GM19240 (cell line): Measurements from ENCODE around the gene XPO1.
A peak's percentile ranks its signal among the peaks of the same experiment; 100 is the strongest.
"Not testable (repeated sequence)": the region's sequence is repeated elsewhere in the genome, so short reads cannot be mapped to it uniquely, and the experiment has no call there.

Experiments
- DNase-seq: peaks from one replicate; pipeline ENCODE4 v3.0.0; 2011; ENCODE audit warnings: low spot score; ENCODE audit not compliant: insufficient read length

The XPO1 gene, protein sequence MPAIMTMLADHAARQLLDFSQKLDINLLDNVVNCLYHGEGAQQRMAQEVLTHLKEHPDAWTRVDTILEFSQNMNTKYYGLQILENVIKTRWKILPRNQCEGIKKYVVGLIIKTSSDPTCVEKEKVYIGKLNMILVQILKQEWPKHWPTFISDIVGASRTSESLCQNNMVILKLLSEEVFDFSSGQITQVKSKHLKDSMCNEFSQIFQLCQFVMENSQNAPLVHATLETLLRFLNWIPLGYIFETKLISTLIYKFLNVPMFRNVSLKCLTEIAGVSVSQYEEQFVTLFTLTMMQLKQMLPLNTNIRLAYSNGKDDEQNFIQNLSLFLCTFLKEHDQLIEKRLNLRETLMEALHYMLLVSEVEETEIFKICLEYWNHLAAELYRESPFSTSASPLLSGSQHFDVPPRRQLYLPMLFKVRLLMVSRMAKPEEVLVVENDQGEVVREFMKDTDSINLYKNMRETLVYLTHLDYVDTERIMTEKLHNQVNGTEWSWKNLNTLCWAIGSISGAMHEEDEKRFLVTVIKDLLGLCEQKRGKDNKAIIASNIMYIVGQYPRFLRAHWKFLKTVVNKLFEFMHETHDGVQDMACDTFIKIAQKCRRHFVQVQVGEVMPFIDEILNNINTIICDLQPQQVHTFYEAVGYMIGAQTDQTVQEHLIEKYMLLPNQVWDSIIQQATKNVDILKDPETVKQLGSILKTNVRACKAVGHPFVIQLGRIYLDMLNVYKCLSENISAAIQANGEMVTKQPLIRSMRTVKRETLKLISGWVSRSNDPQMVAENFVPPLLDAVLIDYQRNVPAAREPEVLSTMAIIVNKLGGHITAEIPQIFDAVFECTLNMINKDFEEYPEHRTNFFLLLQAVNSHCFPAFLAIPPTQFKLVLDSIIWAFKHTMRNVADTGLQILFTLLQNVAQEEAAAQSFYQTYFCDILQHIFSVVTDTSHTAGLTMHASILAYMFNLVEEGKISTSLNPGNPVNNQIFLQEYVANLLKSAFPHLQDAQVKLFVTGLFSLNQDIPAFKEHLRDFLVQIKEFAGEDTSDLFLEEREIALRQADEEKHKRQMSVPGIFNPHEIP (N-terminal part only)

DNA sequence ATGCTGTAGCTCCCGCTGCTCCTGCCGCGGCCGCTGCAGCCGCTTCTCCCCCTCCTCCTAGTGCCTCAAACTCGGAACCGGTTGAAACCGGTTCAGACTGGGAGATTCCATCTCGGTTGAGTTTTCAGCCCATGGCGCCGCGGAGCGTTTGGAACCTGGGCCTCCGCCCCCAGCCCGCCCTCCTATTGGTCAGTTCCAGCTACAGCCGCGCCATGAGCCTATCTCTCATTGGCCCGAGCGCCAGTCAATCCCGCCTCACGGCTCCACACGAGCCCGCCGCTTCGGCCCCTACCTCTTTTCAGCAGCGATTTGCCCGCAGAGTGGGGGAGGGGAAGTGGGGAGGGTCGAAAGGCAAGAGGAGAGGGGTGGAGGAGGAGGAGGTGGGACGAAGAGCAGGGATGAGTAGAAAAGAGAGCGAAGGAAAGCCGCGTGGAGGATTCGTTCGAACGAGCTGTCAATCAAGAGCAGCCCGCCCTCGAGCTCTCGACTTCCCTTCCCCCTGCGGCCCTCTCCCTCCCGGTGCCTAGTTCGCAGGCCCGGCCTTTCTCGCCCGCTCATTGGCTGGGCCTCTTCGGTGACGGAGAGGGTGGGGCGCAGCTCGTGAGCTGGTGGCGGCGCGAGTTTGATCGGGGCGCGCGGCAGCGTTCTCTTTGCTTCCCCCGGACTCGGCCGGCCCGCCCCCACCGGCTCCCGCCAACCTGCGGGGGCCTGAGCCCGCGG, at the start of gene XPO1:
TSS of gene XPO1 (minus strand) at position 157 of the 720 bp plus-strand sequence. CDS start 4,459 bp downstream, outside the sequence.
- DNase-seq, result peak; percentile 93

DNA sequence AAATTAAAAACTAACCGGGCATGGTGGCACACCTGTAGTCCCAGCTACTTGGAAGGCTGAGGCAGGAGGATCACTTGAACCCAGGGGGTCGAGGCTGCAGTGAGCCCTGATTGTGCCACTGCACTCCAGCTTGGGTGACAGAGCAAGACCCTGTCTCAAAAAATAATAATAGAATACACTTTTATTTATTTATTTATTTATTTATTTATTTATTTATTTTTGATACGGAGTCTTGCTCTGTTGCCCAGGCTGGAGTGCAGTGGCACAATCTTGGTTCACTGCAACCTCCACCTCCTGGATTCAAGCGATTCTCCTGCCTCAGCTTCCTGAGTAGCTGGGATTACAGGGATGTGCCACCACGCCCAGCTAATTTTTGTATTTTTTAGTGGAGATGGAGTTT, 48.8 kb upstream of the XPO1 start:
- not testable (repeated sequence) for DNase-seq

DNA sequence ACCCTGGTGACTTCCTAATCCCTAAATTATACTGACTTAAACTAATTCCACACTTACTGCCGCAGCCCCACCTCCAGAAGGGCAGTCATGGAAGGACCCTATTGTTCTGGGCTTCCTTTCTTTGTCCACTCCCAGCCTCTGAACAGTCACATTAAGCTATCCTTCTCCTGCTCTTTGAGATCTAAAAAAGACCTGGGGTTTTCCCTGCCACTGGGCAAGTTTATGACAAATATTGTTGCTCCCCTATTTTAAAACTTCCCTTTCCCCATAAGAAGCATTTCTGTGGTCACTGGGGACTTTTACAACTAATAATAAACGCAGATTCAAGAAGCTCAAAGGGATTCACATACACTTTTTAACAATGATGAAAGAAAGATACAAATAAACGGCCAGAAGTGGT, 47.2 kb upstream of the XPO1 start:
- no peak for DNase-seq

DNA sequence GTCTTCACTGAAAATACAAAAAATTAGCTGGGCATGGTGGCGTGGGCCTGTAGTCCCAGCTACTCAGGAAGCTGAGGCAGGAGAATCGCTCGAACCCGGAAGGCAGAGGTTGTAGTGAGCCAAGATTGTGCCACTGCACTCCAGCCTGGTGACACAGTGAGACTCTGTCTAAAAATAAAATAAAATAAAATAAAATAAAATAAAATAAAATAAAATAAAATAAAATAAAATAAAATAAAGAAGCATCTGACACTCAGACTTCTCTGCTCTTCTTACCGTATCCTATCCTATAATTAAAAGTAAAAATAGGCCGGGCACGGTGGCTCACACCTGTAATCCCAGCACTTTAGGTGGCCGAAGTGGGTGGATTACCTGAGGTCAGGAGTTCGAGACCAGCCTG, 46.2 kb upstream of the XPO1 start:
- DNase-seq, result not testable (repeated sequence)

DNA sequence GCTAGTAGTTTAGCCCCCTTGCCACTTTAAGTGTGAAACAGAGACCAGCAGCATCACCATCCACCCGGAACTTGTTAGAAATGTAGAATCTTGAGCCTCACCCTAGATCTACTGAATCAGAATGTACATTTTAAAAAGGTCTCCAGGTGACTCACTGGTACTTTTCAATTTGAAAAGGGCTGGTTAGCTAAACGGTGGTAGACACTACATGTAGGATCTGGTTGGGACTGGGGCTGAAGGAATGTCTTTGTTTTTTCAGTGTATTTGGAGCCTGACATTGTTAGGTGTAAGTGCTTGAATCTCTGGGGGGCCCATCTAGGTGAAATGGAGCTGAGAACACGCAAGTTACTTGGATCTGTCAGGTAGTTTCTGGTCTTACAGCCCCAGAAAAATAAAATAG, 44.0 kb upstream of the XPO1 start:
- DNase-seq, result no peak

DNA sequence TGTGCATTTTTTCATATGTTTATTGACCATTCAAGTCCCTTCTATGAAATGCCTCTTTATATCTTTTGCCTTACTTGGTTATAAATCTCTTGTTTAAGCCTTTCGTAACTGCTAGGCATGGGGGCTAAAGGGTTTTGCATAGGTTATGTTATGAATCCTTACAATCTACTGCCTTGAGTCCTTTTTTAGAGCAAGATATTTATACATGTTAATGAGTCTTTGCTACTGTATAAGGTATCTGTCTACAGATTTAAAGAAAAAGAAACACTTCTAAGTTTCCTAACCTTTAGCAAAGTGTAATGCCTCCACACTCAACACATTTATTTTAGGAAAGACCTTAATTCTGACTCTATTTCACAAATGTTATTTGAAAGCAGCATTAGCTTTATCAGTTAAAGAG, 43.6 kb upstream of the XPO1 start:
- no peak for DNase-seq

DNA sequence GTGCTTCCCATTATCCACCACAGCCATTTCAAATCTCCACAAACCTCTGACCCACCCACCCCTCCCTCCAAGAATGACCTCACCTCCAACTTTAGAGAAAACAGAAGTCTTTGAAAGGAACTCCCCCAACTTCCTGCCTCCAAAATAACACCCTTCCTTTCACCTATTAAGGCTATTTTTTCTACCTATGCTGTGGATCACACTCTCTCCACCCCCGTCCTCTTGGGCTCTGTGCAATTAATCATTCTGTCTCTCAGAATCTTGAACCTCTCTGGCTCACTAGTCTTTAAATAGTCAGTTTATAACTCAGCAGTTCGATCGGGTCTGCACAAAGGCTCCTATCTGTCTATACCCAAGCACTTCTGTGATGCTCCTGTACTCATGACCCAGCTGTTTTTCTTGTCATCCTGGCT, 37.3 kb upstream of the XPO1 start:
- DNase-seq, result no peak

DNA sequence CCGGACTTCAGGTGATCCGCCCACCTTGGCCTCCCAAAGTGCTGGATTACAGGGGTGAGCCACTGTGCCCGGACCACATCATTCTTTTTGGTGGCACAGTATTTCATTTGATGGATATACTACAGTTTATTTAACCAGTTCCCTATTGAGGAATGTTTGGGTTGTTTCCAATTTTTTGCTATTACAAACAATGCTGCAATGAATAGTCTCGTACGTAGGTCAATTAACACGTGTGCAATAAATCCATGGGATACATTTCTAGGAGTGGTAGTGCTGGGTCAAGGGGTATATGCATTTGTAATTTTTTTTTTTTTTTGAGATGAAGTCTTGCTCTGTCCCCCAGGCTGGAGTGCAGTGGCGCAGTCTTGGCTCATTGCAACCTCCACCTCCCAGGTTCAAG, 28.4 kb upstream of the XPO1 start:
- no peak for DNase-seq

DNA sequence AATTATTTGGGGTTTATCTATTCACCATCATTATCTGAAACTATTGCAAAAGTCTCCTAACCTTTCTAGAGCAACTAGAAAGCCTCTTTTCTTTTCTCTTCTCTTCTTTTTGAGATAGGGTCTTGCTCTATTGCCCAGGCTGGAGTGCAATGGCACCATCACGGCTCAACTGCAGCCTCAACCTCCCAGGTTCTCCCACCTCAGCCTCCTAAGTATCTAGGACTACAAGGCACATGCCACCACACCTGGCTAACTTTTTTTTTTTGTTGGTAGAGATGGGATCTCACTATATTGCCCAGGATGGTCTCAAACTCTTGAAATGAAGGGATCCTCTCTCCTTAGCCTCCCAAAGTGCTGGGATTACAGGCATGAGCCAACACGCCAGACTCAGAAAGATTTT, 24.5 kb upstream of the XPO1 start:
- DNase-seq, result no peak

DNA sequence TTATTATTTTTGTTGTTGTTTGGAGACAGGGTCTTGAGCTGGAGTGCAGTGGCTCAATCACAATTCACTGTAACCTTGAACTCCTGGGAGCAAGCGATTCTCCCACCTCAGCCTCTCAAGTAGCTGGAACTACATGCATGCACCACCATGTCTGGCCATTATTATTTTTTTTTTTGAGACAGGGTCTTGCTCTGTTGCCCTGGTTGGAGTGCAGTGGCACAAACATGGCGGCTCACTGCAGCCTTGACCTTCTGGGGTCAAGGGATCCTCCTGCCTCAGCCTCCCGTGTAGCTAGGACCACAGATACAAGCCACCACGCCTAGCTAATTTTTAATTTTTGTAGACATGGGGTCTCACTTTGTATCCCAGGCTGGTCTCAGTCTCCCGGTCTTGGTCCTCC, 20.0 kb upstream of the XPO1 start:
- no peak for DNase-seq

DNA sequence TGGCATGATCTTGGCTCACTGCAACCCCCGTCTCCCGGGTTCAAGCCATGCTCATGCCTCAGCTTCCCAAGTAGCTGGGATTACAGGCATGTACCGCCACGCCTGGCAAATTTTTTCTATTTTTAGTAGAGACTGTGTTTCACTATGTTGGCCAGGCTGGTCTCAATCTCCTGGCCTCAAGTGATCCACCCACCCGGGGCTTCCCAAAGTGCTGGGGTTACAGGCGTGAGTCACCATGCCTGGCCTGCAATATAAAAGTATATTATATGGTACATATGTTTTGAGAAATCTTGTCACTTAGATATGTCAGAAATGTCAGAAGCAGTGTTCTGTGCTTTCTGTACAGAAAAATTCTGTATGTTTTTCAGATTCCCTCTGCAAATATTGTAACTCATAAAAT, 19.2 kb upstream of the XPO1 start:
- no peak for DNase-seq

DNA sequence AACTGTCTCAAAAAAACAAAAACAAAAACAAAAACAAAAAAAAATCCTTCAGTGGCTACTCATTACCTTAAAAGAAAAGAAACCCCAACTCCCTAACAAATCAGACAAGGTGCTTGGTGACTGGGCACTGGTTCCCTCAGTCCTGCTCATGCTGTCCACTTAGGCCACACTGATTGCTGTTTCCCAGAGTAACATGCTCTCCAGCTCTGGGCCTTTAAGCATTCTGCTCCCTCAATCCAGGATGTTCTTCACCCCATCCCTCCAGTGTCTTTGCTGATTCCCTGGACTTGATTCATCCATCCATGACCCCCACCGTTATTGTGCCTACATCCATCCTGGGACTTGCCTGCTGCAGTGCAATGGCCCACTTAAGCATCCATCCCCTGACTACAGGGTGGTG, 16.4 kb upstream of the XPO1 start:
- DNase-seq, result no peak

DNA sequence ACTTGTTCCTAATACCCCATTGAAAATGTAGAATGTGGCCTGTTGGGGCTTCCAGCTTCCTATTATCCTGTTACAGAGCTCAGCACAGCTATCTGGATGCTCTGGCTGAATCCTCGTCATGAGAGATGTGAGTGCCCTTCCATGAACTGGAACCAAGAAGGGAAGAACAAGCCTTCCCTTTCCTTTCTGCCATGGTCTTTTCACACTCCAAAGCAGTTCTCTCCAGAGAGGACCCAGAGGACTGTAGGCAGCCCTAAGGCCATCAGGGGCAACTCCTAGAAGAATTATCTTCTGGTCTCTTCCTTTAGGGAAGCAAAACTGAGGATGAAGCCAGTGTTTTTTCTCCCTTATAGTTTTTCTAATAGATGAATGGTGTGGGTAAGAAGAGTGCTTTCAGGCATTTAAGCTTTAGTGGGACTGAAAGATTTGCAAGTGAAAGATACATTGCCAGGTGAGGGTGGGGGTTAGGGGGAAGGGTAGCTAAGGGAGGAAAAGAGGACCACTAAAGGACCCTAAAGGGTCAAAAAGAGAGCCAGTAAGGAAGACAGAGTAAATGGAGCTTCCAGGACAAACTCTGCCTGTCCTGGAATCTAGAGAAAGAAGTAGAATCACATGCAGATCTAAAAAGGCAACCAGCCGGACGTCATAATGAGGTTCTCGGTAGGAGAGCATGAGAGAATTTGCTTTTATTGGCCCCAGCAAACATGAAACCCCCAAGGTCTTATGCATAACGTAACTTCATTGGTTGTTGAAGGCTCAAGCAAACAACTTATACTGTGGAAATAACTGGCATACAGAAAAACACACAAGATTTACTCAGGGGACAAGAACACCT, 12.4 kb upstream of the XPO1 start:
- no peak for DNase-seq

DNA sequence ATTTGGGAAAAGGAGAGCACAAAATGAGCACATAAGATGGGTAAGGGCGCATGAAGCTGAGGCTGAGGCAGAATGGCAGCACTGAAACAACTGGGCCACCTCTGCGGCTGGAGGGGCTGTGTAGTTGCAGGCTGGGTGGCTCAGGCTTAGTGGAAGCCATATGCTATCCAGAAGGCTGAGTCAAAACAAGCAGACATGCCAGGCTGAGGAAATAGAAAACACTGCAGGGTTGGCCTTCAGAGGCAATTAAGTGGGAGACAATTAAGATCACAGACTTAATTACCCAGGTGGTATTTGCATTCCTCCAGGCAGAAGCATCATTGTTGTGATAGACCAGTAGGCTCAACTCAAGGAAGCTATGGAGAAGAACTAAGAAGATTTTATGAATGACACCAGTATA, 11.4 kb upstream of the XPO1 start:
- DNase-seq, result no peak

DNA sequence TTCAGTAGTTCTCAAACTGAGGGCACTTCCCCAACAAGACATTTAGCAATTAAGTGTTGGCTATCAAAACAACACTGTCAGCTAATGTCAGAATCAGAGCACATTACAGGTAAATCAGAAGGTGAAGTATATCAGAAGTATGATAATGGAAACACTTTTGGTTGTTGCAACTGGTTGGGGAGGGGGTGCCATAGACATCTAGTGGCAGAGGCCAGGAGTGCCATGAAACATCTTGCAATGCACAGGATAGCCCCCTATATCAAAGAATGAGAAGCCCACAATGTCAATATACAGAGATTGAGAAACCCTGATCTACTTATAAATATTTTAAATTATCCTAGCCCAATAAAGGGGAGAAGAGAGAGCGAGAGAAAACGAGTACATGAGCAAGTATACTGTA, 4.9 kb upstream of the XPO1 start:
- no peak for DNase-seq

DNA sequence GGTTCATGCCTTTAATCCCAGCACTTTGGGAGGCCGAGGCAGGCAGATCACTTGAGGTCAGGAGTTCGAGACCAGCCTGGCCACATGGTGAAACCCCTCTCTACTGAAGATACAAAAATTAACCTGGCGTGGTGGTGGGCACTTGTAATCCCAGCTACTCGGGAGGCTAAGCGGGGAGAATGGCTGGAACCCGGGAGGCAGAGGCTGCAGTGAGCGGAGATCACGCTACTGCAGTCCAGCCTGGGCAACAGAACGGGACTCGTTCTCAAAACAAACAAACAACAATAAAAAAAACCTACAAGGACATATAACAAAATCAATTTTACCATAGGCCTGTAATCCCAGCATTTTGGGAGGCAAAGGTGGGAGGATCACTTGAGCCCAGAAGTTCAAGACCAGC, 2.0 kb upstream of the XPO1 start:
- not testable (repeated sequence) for DNase-seq

DNA sequence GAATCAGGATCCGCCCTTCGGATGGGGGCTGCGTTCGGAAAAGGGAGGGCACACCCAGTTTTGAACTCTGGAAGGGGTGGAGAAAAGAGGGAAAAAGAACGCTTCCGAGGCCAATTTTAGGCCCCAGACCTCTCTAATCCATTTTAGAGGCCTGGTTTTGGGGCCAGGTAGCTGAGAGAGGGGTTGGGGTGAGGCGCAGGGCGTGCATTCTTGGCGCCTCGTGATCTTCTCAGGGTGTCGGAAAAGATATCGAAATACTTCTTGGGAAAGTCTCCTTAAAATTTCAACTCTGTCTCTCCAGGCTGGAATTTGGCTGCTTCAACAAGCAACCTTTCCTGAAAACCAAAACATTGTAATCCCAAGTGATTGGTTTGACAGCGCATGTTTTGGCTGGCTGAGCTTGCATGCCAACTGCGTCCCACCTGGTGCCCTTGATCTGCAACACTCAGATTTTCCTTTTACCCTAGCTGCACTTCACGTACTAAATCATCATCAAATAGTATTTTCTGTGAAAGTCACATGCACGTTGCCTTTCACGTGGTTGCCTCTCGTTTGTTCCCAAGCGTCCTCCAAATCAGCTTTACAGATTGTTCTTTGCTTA, 864 bp upstream of the XPO1 start:
- DNase-seq, result no peak

DNA sequence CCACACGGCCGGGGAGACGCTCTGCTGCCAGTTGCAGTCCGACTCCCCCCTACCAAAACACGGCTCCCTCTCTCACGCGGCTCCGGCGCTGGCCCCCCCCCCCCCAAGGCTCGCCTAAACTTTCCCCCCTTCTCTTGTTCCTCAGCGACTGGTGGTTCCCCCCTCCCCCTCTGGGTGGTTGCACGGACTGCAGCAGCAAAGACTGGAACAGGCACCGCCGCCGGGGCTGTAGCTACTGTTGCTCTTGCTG, 281 bp downstream of the XPO1 start:
- DNase-seq, result no peak

DNA sequence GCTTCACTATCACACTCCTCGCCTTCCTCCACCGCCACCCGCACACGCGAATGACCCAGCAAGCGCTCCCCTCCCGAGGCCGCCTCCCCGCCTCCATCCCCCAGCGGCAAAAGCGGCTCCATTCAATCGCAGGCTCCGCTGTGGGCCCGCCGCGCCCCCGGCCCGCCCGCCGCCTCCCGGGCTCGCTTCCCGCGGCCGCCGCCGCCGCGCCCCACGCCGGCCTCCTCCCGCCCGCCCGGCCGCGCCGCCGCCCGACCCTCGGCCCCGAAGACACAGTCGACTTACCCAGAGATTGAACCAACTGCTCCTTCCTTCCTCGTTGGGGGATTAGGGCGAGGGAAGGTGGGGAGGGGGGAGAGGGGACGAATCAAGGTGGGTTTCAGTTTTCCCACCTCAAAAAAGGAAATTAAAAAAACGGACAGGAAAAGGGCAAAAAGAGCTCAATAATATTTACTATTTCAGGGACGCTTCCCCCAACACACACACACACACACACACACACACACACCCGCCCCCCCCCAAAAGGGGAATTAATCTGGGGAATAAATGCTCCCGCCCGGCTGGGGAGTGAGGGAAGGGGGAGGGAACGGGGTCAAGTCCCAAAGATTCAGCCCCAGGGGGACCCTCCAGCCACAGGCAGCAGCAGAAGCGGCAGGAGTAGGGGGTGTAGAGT, 743 bp downstream of the XPO1 start:
- DNase-seq, result no peak
